Measurements from ENCODE around the gene RGS13.

The RGS13 gene

GRCh38 chr1:192602757-192603156 is 33.2 kb upstream of the RGS13 start:
- Histone ChIP-seq H3K4me3 (ENCODE audit: low read depth, low read length) (no peak overlapping the region), H3K27me3 (no peaks in the 10 kb centered on the region), H3K4me1 (no peaks in the 10 kb centered on the region; the same call in 1 of the 2 replicates), H3K9me3 (no peaks in the 10 kb centered on the region), H3K36me3 (no peaks in the 10 kb centered on the region)
- DNase-seq: no peak
- no peak for TF ChIP-seq CTCF (IDR thresholded peaks at IDR 0.05; ENCODE audit: low read depth, low read length)

GRCh38 chr1:192603218-192603787 is 32.6 kb upstream of the RGS13 start:
- no peak overlapping the region for H3K4me3 ChIP-seq (ENCODE audit: low read depth, low read length)
- no peaks in the 10 kb centered on the region for H3K27me3 ChIP-seq
- no peak for TF ChIP-seq CTCF (IDR thresholded peaks at IDR 0.05; ENCODE audit: low read depth, low read length)
- no peaks in the 10 kb centered on the region for H3K36me3 ChIP-seq
- no peaks in the 10 kb centered on the region; the same call in 1 of the 2 replicates for H3K4me1 ChIP-seq
- H3K9me3 ChIP-seq: no peaks in the 10 kb centered on the region
- no peak for DNase-seq

GRCh38 chr1:192604979-192605620 is 30.8 kb upstream of the RGS13 start:
- Histone ChIP-seq H3K9me3 (no peaks in the 10 kb centered on the region), H3K4me1 (no peaks in the 10 kb centered on the region; the same call in 1 of the 2 replicates), H3K36me3 (no peaks in the 10 kb centered on the region), H3K27me3 (no peaks in the 10 kb centered on the region), H3K4me3 (ENCODE audit: low read depth, low read length) (no peak overlapping the region)
- no peak for TF ChIP-seq CTCF (IDR thresholded peaks at IDR 0.05; ENCODE audit: low read depth, low read length)
- DNase-seq: no peak

GRCh38 chr1:192608671-192609070 is 27.3 kb upstream of the RGS13 start:
- Histone ChIP-seq H3K27me3 (no peaks in the 10 kb centered on the region), H3K4me1 (no peaks in the 10 kb centered on the region; the same call in 1 of the 2 replicates), H3K36me3 (no peaks in the 10 kb centered on the region), H3K9me3 (no peaks in the 10 kb centered on the region), H3K4me3 (ENCODE audit: low read depth, low read length) (no peak overlapping the region)
- DNase-seq: no peak
- no peak for TF ChIP-seq CTCF (IDR thresholded peaks at IDR 0.05; ENCODE audit: low read depth, low read length)

- Histone ChIP-seq H3K4me3 (ENCODE audit: low read depth, low read length) (no peak overlapping the region), H3K27me3 (no peaks in the 10 kb centered on the region), H3K4me1 (no peaks in the 10 kb centered on the region; the same call in 1 of the 2 replicates), H3K36me3 (no peaks in the 10 kb centered on the region), H3K9me3 (no peaks in the 10 kb centered on the region)
- DNase-seq: no peak
- no peak for TF ChIP-seq CTCF (IDR thresholded peaks at IDR 0.05; ENCODE audit: low read depth, low read length)
Observed at GRCh38 chr1:192609110-192610079, 26.6 kb upstream of the RGS13 start.

Measured in BE2C (cell line).